G401.6 (cell line): ENCODE results near the gene GPC3.

Experiments used
- FAIRE-seq: peaks from 2 replicates; lab custom pipeline; 2012; peaks lifted over from hg19 to GRCh38; lab: Jason Lieb, UNC

The GPC3 gene

DNA sequence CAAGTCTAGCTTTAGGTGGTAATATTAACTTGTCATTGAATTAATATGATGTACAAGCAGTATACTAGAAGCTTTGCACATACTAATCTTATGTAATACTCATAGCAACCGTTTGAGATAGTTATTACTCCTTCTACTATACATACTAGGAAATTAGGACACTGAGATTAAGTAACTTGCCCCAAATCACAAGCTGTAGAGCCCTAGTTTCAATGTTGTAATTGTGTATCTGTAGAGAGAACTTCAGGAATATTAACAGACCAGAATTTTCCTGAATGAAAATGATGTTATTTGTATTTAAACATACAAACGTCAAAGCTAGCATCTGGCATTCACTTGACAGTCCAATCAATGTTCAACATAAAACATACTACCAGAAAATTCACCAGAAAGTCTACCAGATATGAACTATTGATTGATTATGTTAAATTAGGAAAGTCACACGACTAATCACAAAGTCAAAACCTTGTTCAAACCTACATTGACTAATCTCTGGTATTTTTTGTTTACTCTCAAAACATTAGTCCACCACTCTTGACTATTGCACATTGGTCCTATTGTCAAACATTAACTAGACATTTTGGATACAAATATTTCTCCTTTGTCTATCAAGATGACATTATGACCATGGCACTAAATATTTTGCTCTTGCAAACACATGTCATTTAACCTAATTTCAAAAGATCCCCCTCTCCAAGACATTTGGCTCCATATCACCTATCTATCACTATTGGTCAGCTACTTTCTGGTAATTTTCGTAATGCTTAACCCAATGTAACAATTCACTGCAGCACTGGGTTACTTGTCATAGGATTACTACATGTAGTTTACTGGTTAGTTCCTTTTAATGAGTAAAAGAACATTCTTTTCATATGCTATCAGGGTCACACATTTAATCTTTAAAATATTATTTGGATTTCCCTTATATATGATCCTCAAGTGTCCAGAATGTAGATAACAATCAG, 100.7 kb downstream of the GPC3 start:
- peak; percentile 80 for FAIRE-seq

DNA sequence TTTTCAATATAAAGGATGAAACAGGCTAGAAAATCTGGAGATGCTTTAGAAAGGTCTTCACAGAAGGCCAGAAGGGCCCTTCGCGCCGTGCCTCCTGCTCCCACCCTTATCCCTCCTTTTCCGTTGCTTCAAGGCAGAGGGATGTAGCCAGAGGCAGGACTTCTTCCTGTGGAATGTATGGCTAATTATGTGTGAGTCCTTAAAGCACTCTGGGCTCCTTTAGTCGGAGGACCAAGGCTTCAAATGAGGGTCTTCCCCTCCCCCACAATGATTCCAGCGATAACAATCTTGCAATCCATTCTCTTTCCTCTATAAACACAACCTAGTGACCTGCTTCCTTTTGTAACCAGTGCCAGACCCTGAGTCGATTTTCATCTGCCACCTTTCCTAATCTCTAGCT, 103.5 kb downstream of the GPC3 start:
- peak; percentile 96 for FAIRE-seq

DNA sequence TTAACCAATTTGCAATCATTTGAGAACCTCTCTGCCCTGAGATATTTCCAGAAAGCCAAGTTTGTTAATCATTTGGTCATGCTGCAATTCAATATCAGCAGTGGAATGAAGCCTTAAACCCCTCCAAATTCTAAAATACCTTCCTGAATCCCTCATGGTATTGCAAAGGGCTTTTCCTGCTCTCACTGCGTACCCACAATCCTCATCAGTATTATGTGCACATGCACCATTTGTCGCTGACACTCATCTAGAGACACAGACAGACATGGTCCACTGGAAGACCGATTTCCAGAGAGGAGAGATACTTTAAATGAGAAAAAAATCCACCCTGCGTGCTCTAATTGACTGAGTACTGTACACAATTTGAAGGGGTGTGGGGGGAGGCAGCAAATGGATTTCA, 104.4 kb downstream of the GPC3 start:
- FAIRE-seq: peak; percentile 93

DNA sequence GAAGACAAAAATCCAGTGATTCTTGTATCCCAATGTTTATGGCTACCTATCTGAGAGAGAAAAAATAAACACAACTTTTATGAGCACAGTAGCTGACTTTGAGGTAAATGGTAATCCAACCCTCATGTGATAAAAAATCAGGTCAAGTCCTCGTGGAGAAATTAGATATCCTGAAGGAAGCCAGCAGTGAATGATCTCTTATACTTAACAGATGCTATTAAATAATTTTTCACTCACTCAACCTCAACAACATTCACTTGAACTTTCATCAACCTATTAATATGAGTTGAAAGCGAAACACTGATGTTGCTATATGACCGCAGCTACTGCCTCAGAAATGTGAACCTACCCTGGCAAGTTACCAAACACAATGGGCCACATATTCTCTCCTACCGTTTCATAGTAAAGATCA, 105.4 kb downstream of the GPC3 start:
- peak; percentile 37 for FAIRE-seq

- FAIRE-seq: no peak
Observed at GRCh38 chrX:133878710-133879109, 106.7 kb downstream of the GPC3 start.

DNA sequence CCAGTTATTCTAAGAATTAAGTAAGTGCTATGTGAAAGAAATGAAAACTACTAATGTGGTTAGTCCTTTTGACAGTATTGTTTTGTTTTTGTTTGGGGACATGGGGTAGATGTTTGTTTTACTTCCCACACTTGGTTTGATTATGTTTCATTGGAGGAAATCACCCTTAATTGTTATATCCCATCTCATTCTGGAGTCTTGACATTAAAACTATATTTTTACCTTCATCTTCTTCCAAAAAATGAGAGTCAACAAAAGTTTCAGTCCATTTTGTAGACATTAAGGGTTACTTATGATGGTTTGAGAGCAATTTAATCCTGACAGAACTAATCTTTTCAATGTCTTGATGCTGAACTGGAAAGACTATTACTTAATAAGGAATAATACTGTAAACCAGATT, 108.7 kb downstream of the GPC3 start:
- peak; percentile 64 for FAIRE-seq

DNA sequence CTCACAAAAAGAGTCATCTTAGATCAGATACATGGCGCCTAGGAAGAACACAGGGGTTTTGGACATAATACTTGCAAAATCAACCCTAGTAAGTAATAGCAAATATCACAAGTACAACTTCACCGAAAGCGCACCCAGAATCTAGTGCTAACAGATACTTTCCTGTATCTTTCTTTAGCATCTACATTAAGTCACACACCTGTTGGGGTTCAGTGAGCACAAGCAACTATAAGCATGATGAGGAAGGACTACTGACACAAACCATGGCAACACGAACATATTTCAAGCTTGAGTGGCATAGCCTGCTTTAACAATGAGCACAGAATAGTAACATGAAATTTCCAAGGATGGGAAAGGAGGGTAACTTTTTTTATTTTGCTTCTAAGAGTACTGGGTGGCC, 116.1 kb downstream of the GPC3 start:
- no peak for FAIRE-seq

GRCh38 chrX:133868682-133869081, 116.7 kb downstream of the GPC3 start:
- FAIRE-seq: no peak

GRCh38 chrX:133868250-133868649, 117.1 kb downstream of the GPC3 start:
- no peak for FAIRE-seq

- peak; percentile 34 for FAIRE-seq
Observed at GRCh38 chrX:133865761-133866471, 119.5 kb downstream of the GPC3 start.

DNA sequence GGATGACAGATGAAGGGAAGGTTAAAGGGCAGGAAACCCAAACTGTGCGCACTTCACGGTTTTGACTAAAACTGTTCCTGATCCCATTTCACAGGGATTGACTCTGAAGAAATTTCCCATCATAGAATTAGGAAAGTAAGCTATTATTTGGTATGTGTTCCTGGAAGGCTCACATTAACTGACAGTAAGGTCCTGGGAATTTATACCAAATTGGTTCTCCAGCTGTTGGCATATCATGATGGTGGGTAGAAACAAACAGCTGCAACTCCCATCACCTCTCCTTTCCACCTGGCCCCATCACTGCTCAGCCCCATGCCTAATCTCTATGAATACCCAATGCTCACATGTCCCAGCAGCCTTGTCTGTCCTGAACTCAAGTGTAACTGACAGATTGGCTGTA, 121.2 kb downstream of the GPC3 start:
- no peak for FAIRE-seq

DNA sequence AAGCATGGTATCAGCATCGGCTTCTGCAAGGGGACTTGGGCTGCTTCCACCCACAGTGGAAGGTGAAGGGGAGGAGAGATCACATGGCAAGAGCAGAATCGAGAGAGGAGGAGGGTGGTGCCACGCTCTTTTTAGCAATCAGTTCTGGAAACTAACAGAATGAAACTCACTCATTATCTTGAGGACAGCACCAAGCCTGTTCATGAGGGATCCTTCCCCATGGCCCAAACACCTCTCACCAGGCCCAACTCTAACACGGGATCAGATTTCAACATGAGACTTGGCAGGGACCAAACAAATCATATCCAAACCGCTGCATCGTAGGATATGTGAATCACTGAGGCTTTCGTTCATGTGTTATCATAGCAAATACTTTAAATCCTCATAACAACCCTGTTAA, 125.5 kb downstream of the GPC3 start:
- no peak for FAIRE-seq

DNA sequence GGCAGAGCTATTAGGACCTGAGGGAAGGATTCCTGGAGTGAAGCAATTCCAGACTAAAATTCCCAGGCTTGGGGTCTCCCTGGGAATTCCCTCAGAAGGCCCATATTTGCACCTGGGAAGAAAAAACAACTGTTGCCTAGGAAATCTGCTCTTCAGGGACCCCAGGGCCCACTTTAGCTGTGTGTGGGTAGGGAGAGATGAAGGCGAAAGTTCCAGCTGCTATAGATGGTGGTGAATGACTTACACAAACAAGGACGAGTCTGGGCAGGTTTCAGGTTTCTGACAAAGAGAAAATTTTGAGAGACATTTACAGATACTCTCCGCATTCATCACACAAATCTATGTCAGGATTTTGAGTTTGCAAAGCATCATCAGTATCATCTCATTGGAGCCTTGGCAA, 126.1 kb downstream of the GPC3 start:
- FAIRE-seq: no peak

- no peak for FAIRE-seq
Observed at GRCh38 chrX:133857640-133858269, 127.6 kb downstream of the GPC3 start.

- no peak for FAIRE-seq
Observed at GRCh38 chrX:133856819-133857218, 128.6 kb downstream of the GPC3 start.

GRCh38 chrX:133854290-133854689, 131.1 kb downstream of the GPC3 start:
- FAIRE-seq: no peak

GRCh38 chrX:133852837-133853356, 132.5 kb downstream of the GPC3 start:
- FAIRE-seq: peak; percentile 95

GRCh38 chrX:133852401-133852800, 133.0 kb downstream of the GPC3 start:
- FAIRE-seq: peak; percentile 42

- no peak for FAIRE-seq
Observed at GRCh38 chrX:133850399-133850798, 135.0 kb downstream of the GPC3 start.

- peak; percentile 98 for FAIRE-seq
Observed at GRCh38 chrX:133849676-133850075, 135.7 kb downstream of the GPC3 start.

GRCh38 chrX:133847340-133847994, 137.9 kb downstream of the GPC3 start:
- FAIRE-seq: peak; percentile 92

DNA sequence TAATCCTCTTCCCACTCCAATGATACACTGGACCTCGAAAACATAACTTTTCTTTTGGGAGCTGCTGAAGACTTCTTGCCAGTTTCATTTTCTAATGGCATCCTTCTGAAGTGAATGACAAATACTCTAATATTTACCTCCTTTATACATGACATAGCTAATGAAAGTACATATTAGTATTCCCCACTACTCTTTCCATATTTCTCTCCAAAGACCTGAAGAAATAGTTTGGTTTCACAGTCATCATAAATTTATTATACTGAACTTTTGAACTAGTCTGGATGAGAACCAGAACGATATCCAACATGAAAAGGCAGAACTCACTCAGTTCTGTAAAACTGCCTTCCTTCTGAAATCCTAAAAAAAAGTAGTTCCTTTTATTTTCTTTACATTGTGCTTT, 139.1 kb downstream of the GPC3 start:
- FAIRE-seq: no peak
